Activated naive CD4-positive, alpha-beta T cell treated with anti-CD3 and anti-CD28 coated beads, Interleukin-2, amount 10 ng/mL, durations not matched to agents 5 hours and 36 hours (primary cell): ENCODE measurements around the gene TMEM259. TPM values are rescaled to one million over a fixed set of nuclear protein-coding genes. Genes with fewer than 3 reads are reported as not detected.

Source experiments
- total RNA-seq, 2 experiments: library from RNA; stranded (reverse); gene quantifications; one replicate each; pipeline ENCODE4 v1.2.3, GENCODE V29; 2021

TMEM259 gene
- total RNA-seq = 100 to 1,000 TPM; 174 to 176 TPM

GRCh38 chr19:1020868-1021425 is at the start of gene TMEM259:
TSS of gene TMEM259 (minus strand) at chr19:1021123. CDS start at chr19:1020996, 127 bp downstream.

GRCh38 chr19:1066748-1067340 is 45.9 kb upstream of the TMEM259 start, which contains the start of gene ARHGAP45:
TSS of gene ARHGAP45 (plus strand) at chr19:1067167. CDS start at chr19:1067406, 239 bp downstream.

GRCh38 chr19:1039646-1040475 is 18.9 kb upstream of the TMEM259 start, which contains the start of gene ABCA7:
TSS of gene ABCA7 (plus strand) at chr19:1040107. CDS start at chr19:1041362, 1,255 bp downstream.

GRCh38 chr19:1025960-1026782 is 5.2 kb upstream of the TMEM259 start, which contains the start of gene CNN2:
TSS of gene CNN2 (plus strand) at chr19:1026608. CDS start at chr19:1026662, 54 bp downstream.

GRCh38 chr19:1000095-1000494 is 20.8 kb downstream of the TMEM259 start, which contains the start of gene GRIN3B:
TSS of gene GRIN3B (plus strand) at chr19:1000419. CDS start at chr19:1000438, 19 bp downstream.

GRCh38 chr19:984165-984967 is 36.6 kb downstream of the TMEM259 start, which contains the start of gene WDR18:
TSS of gene WDR18 (plus strand) at chr19:984345. CDS start at chr19:984354, 9 bp downstream.

Other genes with a start within 250 kb of the TMEM259 start
- gene PTBP1, start 223.7 kb downstream of the TMEM259 start, total RNA-seq = 100 to 1,000 TPM; 385 to 395 TPM
- not detected for gene PLPPR3, start 199.2 kb downstream of the TMEM259 start, total RNA-seq
- gene AZU1, start 193.3 kb downstream of the TMEM259 start, total RNA-seq = not detected
- gene PRTN3, start 180.1 kb downstream of the TMEM259 start, total RNA-seq = not detected
- not detected for gene ELANE, start 168.8 kb downstream of the TMEM259 start, total RNA-seq
- 1 to 10 TPM; 3.4 to 3.6 TPM for gene CFD, start 161.5 kb downstream of the TMEM259 start, total RNA-seq
- 10 to 100 TPM; 60.6 to 64.3 TPM for gene MED16, start 127.9 kb downstream of the TMEM259 start, total RNA-seq
- not detected for gene RNU6-9, start 127.6 kb downstream of the TMEM259 start, total RNA-seq
- gene R3HDM4, start 107.9 kb downstream of the TMEM259 start, total RNA-seq = 100 to 1,000 TPM; 122 to 128 TPM
- 1 to 10 TPM; 2.5 to 3.1 TPM for gene KISS1R, start 103.8 kb downstream of the TMEM259 start, total RNA-seq
- gene ARID3A, start 95.1 kb downstream of the TMEM259 start, total RNA-seq = 10 to 100 TPM; 30.3 to 30.7 TPM
- 10 to 100 TPM; 47.6 to 48.1 TPM for gene WDR18, start 36.8 kb downstream of the TMEM259 start, total RNA-seq
- under 1 TPM in 1 of 2 experiments, not detected in 1; 0.14 TPM for gene GRIN3B, start 20.7 kb downstream of the TMEM259 start, total RNA-seq
- not detected for gene RNU6-2, start 399 bp upstream of the TMEM259 start, total RNA-seq
- gene CNN2, start 5.5 kb upstream of the TMEM259 start, total RNA-seq = 100 to 1,000 TPM; 504 to 515 TPM
- 100 to 1,000 TPM; 100 to 105 TPM for gene ABCA7, start 19.0 kb upstream of the TMEM259 start, total RNA-seq
- gene ARHGAP45, start 46.0 kb upstream of the TMEM259 start, total RNA-seq = 100 to 1,000 TPM; 537 to 556 TPM
- gene POLR2E, start 74.3 kb upstream of the TMEM259 start, total RNA-seq = 100 to 1,000 TPM; 115 to 121 TPM
- gene GPX4, start 82.9 kb upstream of the TMEM259 start, total RNA-seq = 100 to 1,000 TPM; 163 to 168 TPM
- 10 to 100 TPM; 95.4 to 95.8 TPM for gene SBNO2, start 153.1 kb upstream of the TMEM259 start, total RNA-seq
- 10 to 100 TPM; 73.7 to 77.1 TPM for gene STK11, start 184.7 kb upstream of the TMEM259 start, total RNA-seq
- gene CBARP, start 216.9 kb upstream of the TMEM259 start, total RNA-seq = under 1 TPM; 0.08 to 0.10 TPM
- 100 to 1,000 TPM; 156 TPM for gene ATP5F1D, start 220.6 kb upstream of the TMEM259 start, total RNA-seq
- 10 to 100 TPM; 60.2 to 62.3 TPM for gene MIDN, start 227.5 kb upstream of the TMEM259 start, total RNA-seq
- gene CIRBP, start 248.2 kb upstream of the TMEM259 start, total RNA-seq = 100 to 1,000 TPM; 220 to 233 TPM